GM10266 (cell line): ENCODE data around the gene DMTF1.
"Not testable (repeated sequence)": the region's sequence is repeated elsewhere in the genome, so short reads cannot be mapped to it uniquely, and the experiment has no call there.

Experiments
- DNase-seq: peaks from one replicate; pipeline ENCODE4 v3.0.0; 2012; ENCODE audit errors: extremely low spot score
- CTCF ChIP-seq: IDR thresholded peaks from 2 replicates; pipeline ENCODE4 v1.5.1; 2012; ENCODE audit warnings: mild to moderate bottlenecking, low read depth; ENCODE audit not compliant: control insufficient read depth, insufficient read depth; ENCODE audit errors: missing control alignments

Gene DMTF1

GRCh38 chr7:87113077-87113476 is 39.2 kb upstream of the DMTF1 start:
- no peak for TF ChIP-seq CTCF
- DNase-seq = no peak

GRCh38 chr7:87113904-87114303 is 38.3 kb upstream of the DMTF1 start:
- not testable (repeated sequence) for DNase-seq

GRCh38 chr7:87115772-87116171 is 36.5 kb upstream of the DMTF1 start:
- DNase-seq = not testable (repeated sequence)

GRCh38 chr7:87116315-87116714 is 35.9 kb upstream of the DMTF1 start:
- TF ChIP-seq CTCF = no peak

GRCh38 chr7:87119581-87119980 is 32.7 kb upstream of the DMTF1 start:
- DNase-seq = no peak
- TF ChIP-seq CTCF = no peak

More at GRCh38 chr7:87116315-87116714, 35.9 kb upstream of the DMTF1 start:
- no peak for DNase-seq

GRCh38 chr7:87123105-87123504 is 29.1 kb upstream of the DMTF1 start:
- DNase-seq = no peak
- no peak for TF ChIP-seq CTCF

GRCh38 chr7:87127019-87127418 is 25.2 kb upstream of the DMTF1 start:
- DNase-seq = no peak
- TF ChIP-seq CTCF = no peak

- DNase-seq = no peak
- no peak for TF ChIP-seq CTCF
Observed at GRCh38 chr7:87128861-87129267, 23.4 kb upstream of the DMTF1 start.
